Mesothelial cell of epicardium (in vitro differentiated cells): ENCODE results near the gene CHST14. TPM values are rescaled to one million over a fixed set of nuclear protein-coding genes. Genes with fewer than 3 reads are reported as not detected.

ENCODE experiments used
- DNase-seq, 2 experiments: peaks; one replicate each; pipeline ENCODE4 v3.0.0; 2021; ENCODE audit warnings: low spot score in 2 of 2; ENCODE audit not compliant: unreplicated experiment in 2 of 2
- H3K27ac Mint-ChIP-seq: 2 replicates; pipeline ENCODE4 v1.8.0; 2021; ENCODE audit warnings: mixed read lengths
- H3K27me3 Mint-ChIP-seq: 2 replicates; pipeline ENCODE4 v1.8.0; 2021; ENCODE audit warnings: low read depth, mixed read lengths
- H3K36me3 Mint-ChIP-seq: 2 replicates; pipeline ENCODE4 v1.8.0; 2021; ENCODE audit warnings: mixed read lengths
- H3K4me1 Mint-ChIP-seq: 2 replicates; pipeline ENCODE4 v1.8.0; 2021; ENCODE audit warnings: mixed read lengths
- H3K4me3 Mint-ChIP-seq: 2 replicates; pipeline ENCODE4 v1.8.0; 2021; ENCODE audit warnings: mild to moderate bottlenecking, moderate library complexity, mixed read lengths
- H3K9me3 Mint-ChIP-seq: 2 replicates; pipeline ENCODE4 v1.8.0; 2021; ENCODE audit warnings: mixed read lengths
- total RNA-seq: library from RNA; stranded (reverse); gene quantifications from 3 replicates; pipeline ENCODE4 v1.2.1, GENCODE V29; 2021
- TF ChIP-seq, protein P1 (sequence below): fragments of 200-600 bp; sonication (generic); IDR thresholded peaks from one replicate; pipeline ENCODE4 v1.5.0; 2021; ENCODE audit warnings: antibody characterized with exemption; ENCODE audit not compliant: unreplicated experiment

Gene CHST14
- total RNA-seq, 1 donor from 2014 or later = 41.9 TPM

- H3K36me3 Mint-ChIP-seq = peaks cover 4% of the 10 kb centered on the region
- H3K27ac Mint-ChIP-seq = no peak overlapping the region
- H3K9me3 Mint-ChIP-seq = no peaks in the 10 kb centered on the region
- H3K4me3 Mint-ChIP-seq = no peak overlapping the region
- H3K4me1 Mint-ChIP-seq = peaks cover 17% of the 10 kb centered on the region
- H3K27me3 Mint-ChIP-seq = no peaks in the 10 kb centered on the region
- TF ChIP-seq, protein P1, sequence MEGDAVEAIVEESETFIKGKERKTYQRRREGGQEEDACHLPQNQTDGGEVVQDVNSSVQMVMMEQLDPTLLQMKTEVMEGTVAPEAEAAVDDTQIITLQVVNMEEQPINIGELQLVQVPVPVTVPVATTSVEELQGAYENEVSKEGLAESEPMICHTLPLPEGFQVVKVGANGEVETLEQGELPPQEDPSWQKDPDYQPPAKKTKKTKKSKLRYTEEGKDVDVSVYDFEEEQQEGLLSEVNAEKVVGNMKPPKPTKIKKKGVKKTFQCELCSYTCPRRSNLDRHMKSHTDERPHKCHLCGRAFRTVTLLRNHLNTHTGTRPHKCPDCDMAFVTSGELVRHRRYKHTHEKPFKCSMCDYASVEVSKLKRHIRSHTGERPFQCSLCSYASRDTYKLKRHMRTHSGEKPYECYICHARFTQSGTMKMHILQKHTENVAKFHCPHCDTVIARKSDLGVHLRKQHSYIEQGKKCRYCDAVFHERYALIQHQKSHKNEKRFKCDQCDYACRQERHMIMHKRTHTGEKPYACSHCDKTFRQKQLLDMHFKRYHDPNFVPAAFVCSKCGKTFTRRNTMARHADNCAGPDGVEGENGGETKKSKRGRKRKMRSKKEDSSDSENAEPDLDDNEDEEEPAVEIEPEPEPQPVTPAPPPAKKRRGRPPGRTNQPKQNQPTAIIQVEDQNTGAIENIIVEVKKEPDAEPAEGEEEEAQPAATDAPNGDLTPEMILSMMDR = no peak
- no peak for DNase-seq
Observed at GRCh38 chr15:40467261-40467615, 3.5 kb upstream of the CHST14 start.

GRCh38 chr15:40468898-40469331 lies 1.9 kb upstream of the CHST14 start:
- Mint-ChIP-seq H3K4me3 (no peak overlapping the region), H3K4me1 (peaks cover 22% of the 10 kb centered on the region), H3K9me3 (no peaks in the 10 kb centered on the region)

GRCh38 chr15:40469776-40470390 lies 901 bp upstream of the CHST14 start:
- Mint-ChIP-seq H3K4me1 (peaks cover 22% of the 10 kb centered on the region), H3K36me3 (peaks cover 4% of the 10 kb centered on the region), H3K9me3 (no peaks in the 10 kb centered on the region), H3K27me3 (no peaks in the 10 kb centered on the region), H3K4me3 (peak overlapping the region; percentile 63), H3K27ac (peak overlapping the region; percentile 64)
- no peak for DNase-seq
- TF ChIP-seq, protein P1 = no peak

More at GRCh38 chr15:40468898-40469331, 1.9 kb upstream of the CHST14 start:
- Mint-ChIP-seq H3K27ac (peak overlapping the region; percentile 12), H3K27me3 (no peaks in the 10 kb centered on the region), H3K36me3 (peaks cover 4% of the 10 kb centered on the region)
- TF ChIP-seq, protein P1 = no peak
- no peak for DNase-seq

DNA sequence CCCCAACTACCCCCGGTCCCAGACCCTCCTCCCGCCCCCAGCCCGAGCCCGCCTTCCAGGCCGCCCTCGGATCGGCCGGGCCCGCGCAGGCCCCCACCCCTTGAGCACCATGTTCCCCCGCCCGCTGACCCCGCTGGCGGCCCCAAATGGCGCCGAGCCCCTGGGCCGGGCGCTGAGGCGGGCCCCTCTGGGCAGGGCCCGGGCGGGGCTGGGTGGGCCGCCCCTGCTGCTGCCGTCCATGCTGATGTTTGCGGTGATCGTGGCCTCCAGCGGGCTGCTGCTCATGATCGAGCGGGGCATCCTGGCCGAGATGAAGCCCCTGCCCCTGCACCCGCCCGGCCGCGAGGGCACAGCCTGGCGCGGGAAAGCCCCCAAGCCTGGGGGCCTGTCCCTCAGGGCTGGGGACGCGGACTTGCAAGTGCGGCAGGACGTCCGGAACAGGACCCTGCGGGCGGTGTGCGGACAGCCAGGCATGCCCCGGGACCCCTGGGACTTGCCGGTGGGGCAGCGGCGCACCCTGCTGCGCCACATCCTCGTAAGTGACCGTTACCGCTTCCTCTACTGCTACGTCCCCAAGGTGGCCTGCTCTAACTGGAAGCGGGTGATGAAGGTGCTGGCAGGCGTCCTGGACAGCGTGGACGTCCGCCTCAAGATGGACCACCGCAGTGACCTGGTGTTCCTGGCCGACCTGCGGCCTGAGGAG lies 472 bp downstream of the CHST14 start:
- DNase-seq = peak in 1 of 2 experiments; percentile 51
- H3K4me3 Mint-ChIP-seq = peak overlapping the region; percentile 84
- peaks cover 22% of the 10 kb centered on the region for H3K4me1 Mint-ChIP-seq
- no peaks in the 10 kb centered on the region for H3K9me3 Mint-ChIP-seq
- no peaks in the 10 kb centered on the region for H3K27me3 Mint-ChIP-seq
- TF ChIP-seq, protein P1 = no peak
- H3K27ac Mint-ChIP-seq = peak overlapping the region; percentile 80
- H3K36me3 Mint-ChIP-seq = no peaks in the 10 kb centered on the region

DNA sequence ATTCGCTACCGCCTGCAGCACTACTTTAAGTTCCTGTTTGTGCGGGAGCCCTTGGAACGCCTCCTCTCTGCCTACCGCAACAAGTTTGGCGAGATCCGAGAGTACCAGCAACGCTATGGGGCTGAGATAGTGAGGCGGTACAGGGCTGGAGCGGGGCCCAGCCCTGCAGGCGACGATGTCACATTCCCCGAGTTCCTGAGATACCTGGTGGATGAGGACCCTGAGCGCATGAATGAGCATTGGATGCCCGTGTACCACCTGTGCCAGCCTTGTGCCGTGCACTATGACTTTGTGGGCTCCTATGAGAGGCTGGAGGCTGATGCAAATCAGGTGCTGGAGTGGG lies 995 bp downstream of the CHST14 start:
- peak overlapping the region; percentile 80 for H3K27ac Mint-ChIP-seq
- H3K36me3 Mint-ChIP-seq = no peaks in the 10 kb centered on the region
- H3K4me1 Mint-ChIP-seq = peaks cover 22% of the 10 kb centered on the region
- TF ChIP-seq, protein P1 = no peak
- DNase-seq = peak in 1 of 2 experiments; percentile 61
- peak overlapping the region; percentile 84 for H3K4me3 Mint-ChIP-seq
- H3K27me3 Mint-ChIP-seq = no peaks in the 10 kb centered on the region
- H3K9me3 Mint-ChIP-seq = no peaks in the 10 kb centered on the region
